GM12891 (cell line): ENCODE data around the gene PTPRN2.
A peak's percentile ranks its signal among the peaks of the same experiment; 100 is the strongest.

Experiments used
- POLR2A ChIP-seq: IDR thresholded peaks from 2 replicates; pipeline ENCODE4 v1.6.1; 2011; ENCODE audit warnings: low read depth, low read length, control low read depth
- POLR2AphosphoS5 ChIP-seq: IDR thresholded peaks from 2 replicates; pipeline ENCODE4 v1.6.1; 2011; ENCODE audit warnings: low read depth, low read length, control low read depth
- SPI1 ChIP-seq: IDR thresholded peaks from 2 replicates; pipeline ENCODE4 v1.6.1; 2011; ENCODE audit warnings: low read depth, low read length, control low read depth
- TAF1 ChIP-seq: IDR thresholded peaks from 2 replicates; pipeline ENCODE4 v1.6.1; 2011; ENCODE audit warnings: low read depth, low read length, control low read depth

- no peak for TF ChIP-seq POLR2AphosphoS5
- no peak for TF ChIP-seq POLR2A
- 0 out of 2 replicates have a peak, but pooled peaks have one; percentile 20 for TF ChIP-seq SPI1
- TF ChIP-seq TAF1 = peak; percentile 53; the same call in 1 of the 2 replicates
Measured at GRCh38 chr7:158613481-158613880, 25.9 kb upstream of the PTPRN2 start.
